Measurements from ENCODE around the gene FBXW7. TPM values are rescaled to one million over a fixed set of nuclear protein-coding genes. Genes with fewer than 3 reads are reported as not detected.

Gene FBXW7
- total and polyA plus RNA-seq, 2 of the 13 experiments (the other 11 are each of a cell fraction or from before 2014, with no cell fraction given): 5.0 to 40.9 TPM

GRCh38 chr4:152296386-152296785 is 239.5 kb downstream of the FBXW7 start:
- FAIRE-seq: no peak
- no peak overlapping the region for H3K4me2 ChIP-seq (ENCODE audit: low read depth, low read length)
- H3K27me3 ChIP-seq (ENCODE audit: control insufficient read depth in 1 of 2, insufficient read depth in 2 of 2, low read length in 2 of 2): no peaks in the 10 kb centered on the region; a peak in 1 of 5 replicates
- no peak overlapping the region for H2AFZ ChIP-seq (ENCODE audit: low read length)
- intact Hi-C loops (cut with micrococcal nuclease; ENCODE audit: unreplicated experiment): no loop called here
- TF ChIP-seq DMAP1 (CRISPR knock-in tag; IDR thresholded peaks at IDR 0.05) (no peak), ZNF382 (CRISPR knock-in tag; IDR thresholded peaks at IDR 0.05; ENCODE audit: borderline replicate concordance) (no peak), SP5 (CRISPR knock-in tag; IDR thresholded peaks at IDR 0.05; ENCODE audit: borderline replicate concordance, low read depth) (no peak), TIGD3 (CRISPR knock-in tag; IDR thresholded peaks at IDR 0.05; ENCODE audit: borderline replicate concordance) (no peak), GZF1 (CRISPR knock-in tag; IDR thresholded peaks at IDR 0.05) (no peak), ZNF629 (CRISPR knock-in tag; conservative IDR thresholded peaks at IDR 0.05) (no peak), ESRRA (CRISPR knock-in tag; IDR thresholded peaks at IDR 0.05; ENCODE audit: low read depth) (no peak), RAD51 (IDR thresholded peaks at IDR 0.05; ENCODE audit: borderline replicate concordance) (no peak), ZNF713 (CRISPR knock-in tag; IDR thresholded peaks at IDR 0.05) (no peak), KDM2A (CRISPR knock-in tag; IDR thresholded peaks at IDR 0.05; ENCODE audit: borderline replicate concordance, low read depth) (no peak)
- DNase-seq (ENCODE audit: low spot score): no peak
- POLR2A ChIA-PET: no interaction called here
- no peak for ATAC-seq
- H3K9me3 ChIP-seq (ENCODE audit: low read length): no peaks in the 10 kb centered on the region
- no peaks in the 10 kb centered on the region for H4K20me1 ChIP-seq (ENCODE audit: insufficient read depth, low read length)
- H3K4me3 ChIP-seq (replicated peaks in 1 of 3; ENCODE audit: insufficient read depth in 1 of 3, low read depth in 2 of 3, low read length in 3 of 3): no peak overlapping the region
- in situ Hi-C loops (cut with HindIII; ENCODE audit: extremely low pct_ligation_motif_present, low pct_unique_long_range_greater_than_20kb): no loop called here
- no peak overlapping the region for H3K27ac ChIP-seq (ENCODE audit: extremely low read length, insufficient read depth, low read length)
- CTCF ChIA-PET (ENCODE audit: low intra/inter-chr PET ratio, low total read pairs): no interaction called here
- H3K79me2 ChIP-seq (ENCODE audit: insufficient read depth, low read length): no peaks in the 10 kb centered on the region
- H3K4me1 ChIP-seq (ENCODE audit: insufficient read depth, low read length): no peaks in the 10 kb centered on the region
- H3K36me3 ChIP-seq (replicated peaks in 1 of 2; ENCODE audit: control insufficient read depth in 1 of 2, insufficient read depth in 2 of 2, low read length in 2 of 2): no peaks in the 10 kb centered on the region
- no TSS peak for BruUV-seq (replicated peaks)
- no peak overlapping the region for H3K9ac ChIP-seq (ENCODE audit: insufficient read depth, low read depth, low read length)

Data from HepG2 (cell line).